Measurements from ENCODE around the gene SCN10A. TPM values are rescaled to one million over a fixed set of nuclear protein-coding genes. Genes with fewer than 3 reads are reported as not detected.

Gene SCN10A
- total RNA-seq, 1 experiment from 2014 or later, result not detected

- TF ChIP-seq E2F5 (CRISPR knock-in tag; IDR thresholded peaks at IDR 0.05) (no peak), FOXJ3 (CRISPR knock-in tag; IDR thresholded peaks at IDR 0.05; ENCODE audit: borderline replicate concordance) (no peak), USF1 (CRISPR knock-in tag; IDR thresholded peaks at IDR 0.05) (no peak), NFYB (CRISPR knock-in tag; conservative IDR thresholded peaks at IDR 0.05; ENCODE audit: low read depth) (no peak), ZNF671 (CRISPR knock-in tag; IDR thresholded peaks at IDR 0.05) (no peak)
These were observed 73.5 kb downstream of the SCN10A start (continued) for GRCh38 chr3:38742550-38742949.

- DNase-seq (ENCODE audit: low spot score), result no peak
- TF ChIP-seq JAZF1 (CRISPR knock-in tag; IDR thresholded peaks at IDR 0.05) (no peak), TP53 (CRISPR knock-in tag; IDR thresholded peaks at IDR 0.05) (no peak), ZNF416 (CRISPR knock-in tag; IDR thresholded peaks at IDR 0.05) (no peak)
- Mint-ChIP-seq H3K9me3 (no peaks in the 10 kb centered on the region), H3K27ac (no peak overlapping the region), H3K27me3 (ENCODE audit: low read depth) (peaks cover 2% of the 10 kb centered on the region; the same call in 1 of the 2 replicates), H3K4me3 (no peak overlapping the region), H3K4me1 (peaks cover 14% of the 10 kb centered on the region), H3K36me3 (no peaks in the 10 kb centered on the region)
- ATAC-seq, result no peak
- POLR2A ChIA-PET, result no interaction called here
- CTCF ChIA-PET, result interaction anchor here (1.1 to 2.4 kb wide), 2 partner anchors 10 to 19 kb away, joined by 4 to 15 read pairs; no protein-coding TSS in a partner anchor
These were observed 75.5 kb downstream of the SCN10A start for GRCh38 chr3:38740537-38740936.

GRCh38 chr3:38739931-38740330 lies 76.1 kb downstream of the SCN10A start:
- H3K4me1 Mint-ChIP-seq, result peaks cover 14% of the 10 kb centered on the region
- CTCF ChIA-PET, result interaction anchor here (1.1 to 3.0 kb wide), 12 partner anchors 10 to 266 kb away, joined by 4 to 56 read pairs (median 8); no protein-coding TSS in a partner anchor
- TF ChIP-seq JUN (CRISPR knock-in tag; IDR thresholded peaks at IDR 0.05), result no peak
- no peak for TF ChIP-seq NR1H2 (CRISPR knock-in tag; IDR thresholded peaks at IDR 0.05)
- DNase-seq (ENCODE audit: low spot score) (no peak), ATAC-seq (no peak)
- H3K27ac Mint-ChIP-seq, result no peak overlapping the region
- H3K9me3 Mint-ChIP-seq, result no peaks in the 10 kb centered on the region
- POLR2A ChIA-PET, result no interaction called here
- peaks cover 2% of the 10 kb centered on the region; the same call in 1 of the 2 replicates for H3K27me3 Mint-ChIP-seq (ENCODE audit: low read depth)
- H3K36me3 Mint-ChIP-seq, result no peaks in the 10 kb centered on the region
- no peak overlapping the region for H3K4me3 Mint-ChIP-seq

- no peak overlapping the region for H3K27ac Mint-ChIP-seq
- H3K4me1 Mint-ChIP-seq, result peaks cover 10% of the 10 kb centered on the region
- peaks cover 2% of the 10 kb centered on the region; the same call in 1 of the 2 replicates for H3K27me3 Mint-ChIP-seq (ENCODE audit: low read depth)
- POLR2A ChIA-PET, result no interaction called here
- H3K36me3 Mint-ChIP-seq, result no peaks in the 10 kb centered on the region
- no peak for TF ChIP-seq ZNF281 (CRISPR knock-in tag; IDR thresholded peaks at IDR 0.05)
- TF ChIP-seq EMX1 (CRISPR knock-in tag; IDR thresholded peaks at IDR 0.05), result no peak
- no peak for TF ChIP-seq SOX15 (CRISPR knock-in tag; IDR thresholded peaks at IDR 0.05)
- no peak for TF ChIP-seq KAT7 (CRISPR knock-in tag; IDR thresholded peaks at IDR 0.05; ENCODE audit: borderline replicate concordance)
- TF ChIP-seq PRRX2 (CRISPR knock-in tag; IDR thresholded peaks at IDR 0.05), result no peak
- no peak for TF ChIP-seq TCF7 (CRISPR knock-in tag; IDR thresholded peaks at IDR 0.05; ENCODE audit: low read depth)
- TF ChIP-seq TEAD4 (CRISPR knock-in tag; IDR thresholded peaks at IDR 0.05), result no peak
- no peak for TF ChIP-seq ATF1 (CRISPR knock-in tag; IDR thresholded peaks at IDR 0.05)
- no peak for ATAC-seq
- H3K4me3 Mint-ChIP-seq, result no peak overlapping the region
- no peaks in the 10 kb centered on the region for H3K9me3 Mint-ChIP-seq
- CTCF ChIA-PET, result interaction anchor here (0.7 to 3.0 kb wide), 32 partner anchors 8 to 386 kb away, joined by 3 to 56 read pairs (median 6); no protein-coding TSS in a partner anchor
- no peak for DNase-seq (ENCODE audit: low spot score)
These were observed 76.7 kb downstream of the SCN10A start for GRCh38 chr3:38739396-38739689.
